Skeletal muscle cell (primary cell): ENCODE results near the gene IRF2BP1.
"Not testable (repeated sequence)": the region's sequence is repeated elsewhere in the genome, so short reads cannot be mapped to it uniquely, and the experiment has no call there.

Source experiments
- DNase-seq: peaks from one replicate; pipeline ENCODE4 v3.0.0-alpha.2; 2010; ENCODE audit warnings: low read depth
- H3K4me3 ChIP-seq: 2 replicates; pipeline ENCODE4 v1.5.1; 2011; ENCODE audit warnings: low read depth, mild to moderate bottlenecking, control low read depth, low read length, moderate library complexity

The IRF2BP1 gene

DNA sequence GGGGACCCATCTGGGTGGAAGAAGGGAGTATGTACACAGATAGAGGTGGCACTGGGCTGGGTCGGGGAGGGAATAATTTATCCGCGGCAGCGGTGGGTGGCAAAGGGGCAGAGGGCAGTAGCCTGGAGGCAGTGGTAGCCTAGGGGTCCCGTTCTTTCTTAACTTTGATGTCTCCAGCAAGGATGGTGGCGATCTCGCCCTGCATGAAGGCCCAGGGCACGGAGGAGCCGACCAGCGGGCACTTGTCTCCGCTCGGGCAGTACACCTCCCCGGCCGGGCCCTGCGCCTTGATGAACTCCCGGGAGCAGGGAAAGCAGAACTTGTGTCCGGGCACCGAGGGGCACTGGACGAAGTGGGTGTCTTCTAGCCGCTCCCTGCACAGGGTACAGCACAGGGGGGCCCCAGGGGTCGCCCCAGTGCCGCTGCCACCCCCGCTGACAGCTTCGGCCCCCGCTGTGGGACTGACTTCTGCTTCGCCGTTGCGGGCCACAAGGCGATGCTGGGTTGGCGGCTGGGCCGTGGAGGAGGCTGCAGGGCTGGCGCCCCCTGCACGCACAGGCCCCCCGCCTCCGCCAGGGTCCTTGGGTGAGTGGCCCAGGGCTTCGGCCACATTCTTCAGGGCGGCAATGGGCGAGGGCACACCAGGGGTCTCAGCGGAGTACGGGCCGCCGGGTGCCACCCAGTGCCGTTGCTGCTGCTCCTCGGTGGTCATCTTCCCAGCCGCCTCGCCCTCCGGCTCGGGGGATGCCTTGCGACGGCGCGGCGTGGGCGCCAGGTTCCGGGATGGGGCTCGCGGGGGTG is 1.9 kb downstream of the IRF2BP1 start:
- DNase-seq, result no peak
- H3K4me3 ChIP-seq, result no peak overlapping the region

GRCh38 chr19:45883586-45883880 is 2.4 kb downstream of the IRF2BP1 start:
- DNase-seq, result no peak
- H3K4me3 ChIP-seq, result no peak overlapping the region

DNA sequence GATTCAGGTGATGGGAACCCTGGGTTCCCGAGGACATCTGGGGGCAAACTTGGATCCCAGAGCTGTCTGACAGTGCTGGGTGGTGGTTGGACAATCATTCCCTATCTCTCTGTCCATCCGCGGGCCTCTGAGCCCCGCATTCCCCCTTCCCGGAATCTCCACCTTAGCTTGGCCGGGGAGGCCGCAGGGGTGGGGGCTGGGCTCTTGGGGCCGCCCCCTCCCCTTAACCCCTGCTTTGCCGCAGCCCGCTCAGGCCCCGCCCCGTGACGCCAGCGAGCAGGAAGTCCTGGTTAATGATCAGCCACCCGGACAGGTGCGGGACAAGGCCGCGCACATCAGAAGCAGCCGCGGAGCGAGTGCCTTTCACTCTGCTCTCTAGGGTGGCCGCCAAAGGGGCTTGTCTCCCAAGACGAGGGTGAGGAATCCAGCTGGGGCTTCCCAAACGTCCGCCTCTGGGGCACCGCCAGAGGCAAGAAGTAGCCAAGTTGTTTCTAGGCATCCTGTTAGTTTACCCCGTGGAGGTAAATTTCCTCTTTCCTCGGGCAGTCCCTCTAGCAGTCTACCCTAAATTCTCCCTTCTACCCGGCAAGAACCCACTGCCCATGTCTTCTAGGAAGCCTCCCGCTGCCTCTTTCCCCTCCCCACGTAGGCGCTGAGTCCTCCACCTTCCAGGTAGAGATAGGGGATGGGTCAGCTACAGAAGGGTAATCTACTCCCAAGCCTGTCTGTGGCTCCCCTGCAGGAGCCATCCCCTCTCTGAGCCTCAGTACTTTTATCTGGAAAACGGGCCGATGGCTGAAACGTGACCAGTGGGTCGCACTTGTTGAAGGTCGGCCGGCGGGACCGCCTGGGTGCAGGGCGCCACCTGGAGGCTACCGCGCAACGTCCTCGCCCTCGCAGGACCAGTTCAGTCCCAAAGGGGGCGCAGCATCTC is 3.0 kb downstream of the IRF2BP1 start:
- H3K4me3 ChIP-seq, result no peak overlapping the region

DNA sequence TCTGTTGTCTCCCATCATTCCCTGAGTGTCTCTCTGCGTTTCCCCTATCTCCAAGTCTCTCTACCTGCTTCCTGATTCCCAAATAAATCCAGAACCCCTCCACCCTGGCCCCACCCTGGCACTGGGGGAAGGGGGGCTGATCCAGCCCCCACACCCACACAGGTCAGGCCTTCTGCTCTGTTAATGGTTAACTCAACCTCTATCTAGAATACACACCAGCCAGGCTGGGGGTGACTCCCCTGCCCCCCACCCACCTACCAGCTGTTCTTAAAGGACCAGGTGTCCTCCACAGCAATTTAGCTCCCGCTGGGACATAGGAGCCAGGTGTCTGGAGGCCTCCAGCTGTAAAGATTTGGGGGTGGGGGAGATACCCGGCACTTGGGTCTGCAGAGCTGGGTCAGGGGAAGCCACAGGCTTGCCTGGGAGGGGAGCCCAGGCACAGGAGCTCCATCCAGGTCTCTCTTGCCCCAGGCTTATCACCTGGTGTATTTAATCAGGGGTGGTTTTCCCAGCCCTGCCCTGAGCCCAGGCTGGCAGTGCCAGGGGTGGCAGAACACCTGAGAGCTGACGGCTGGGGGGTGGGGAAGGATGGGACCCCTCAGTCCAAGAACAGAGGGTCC is 3.9 kb downstream of the IRF2BP1 start:
- H3K4me3 ChIP-seq, result no peak overlapping the region
- no peak for DNase-seq

More for the DNA sequence above, 3.0 kb downstream of the IRF2BP1 start:
- DNase-seq, result peak; percentile 31

DNA sequence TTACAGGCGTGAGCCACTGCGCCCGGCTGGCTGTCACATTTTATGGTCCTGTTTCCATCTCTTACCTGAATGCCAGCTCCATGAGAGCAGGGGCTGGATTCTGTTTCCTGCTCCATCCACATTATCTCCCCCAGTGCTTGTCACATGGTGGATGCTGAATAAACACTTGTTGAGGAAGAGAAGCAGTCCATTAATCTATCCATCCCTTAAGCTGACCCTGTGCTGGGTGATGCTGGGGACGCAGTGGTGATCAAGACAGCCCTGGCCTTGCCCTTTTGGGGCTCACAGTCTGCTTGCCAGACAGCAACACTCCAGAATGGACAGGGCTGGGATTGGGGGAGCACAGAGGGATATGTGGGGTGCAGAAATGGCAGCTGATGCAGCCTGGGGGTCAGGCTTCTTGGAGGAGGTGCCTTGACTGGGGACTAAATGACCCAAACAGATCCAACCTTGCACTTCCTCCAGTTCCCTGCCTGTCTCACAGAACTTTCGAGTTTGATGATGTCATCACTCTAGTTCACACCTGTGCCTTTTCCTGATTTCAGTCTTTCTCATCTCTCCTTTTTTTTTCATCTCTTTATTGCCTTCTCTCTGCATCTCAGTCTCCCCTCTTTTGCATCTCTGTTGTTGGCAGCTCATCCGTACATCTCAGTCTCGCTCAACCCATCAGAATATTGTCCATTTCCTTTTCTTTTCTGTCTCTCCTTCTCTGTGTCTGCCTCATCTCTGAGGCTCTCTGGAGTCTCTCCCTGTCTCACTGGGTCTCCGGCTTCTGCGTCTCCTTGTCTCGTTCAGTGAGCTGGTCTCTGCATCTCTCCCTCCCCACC is 4.6 kb downstream of the IRF2BP1 start:
- H3K4me3 ChIP-seq, result no peak overlapping the region
- DNase-seq, result no peak

DNA sequence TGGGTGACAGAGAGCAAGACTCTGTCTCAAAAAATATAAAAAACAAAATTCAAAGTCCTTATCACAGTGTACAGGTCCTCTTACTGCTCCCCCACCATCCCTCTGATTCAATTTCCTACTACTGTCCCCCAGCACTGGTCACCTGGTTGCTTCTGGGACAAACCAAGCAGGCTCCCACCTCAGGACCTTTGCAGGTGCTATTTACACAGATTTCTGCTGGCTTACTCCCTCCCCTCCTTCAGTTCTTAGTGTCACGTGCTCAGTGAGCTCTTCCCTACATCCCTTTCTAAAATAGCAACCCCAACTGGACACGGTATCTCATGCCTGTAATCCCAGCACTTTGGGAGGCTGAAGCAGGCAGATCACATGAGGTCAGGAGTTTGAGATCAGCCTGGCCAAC is 6.0 kb downstream of the IRF2BP1 start:
- no peak overlapping the region for H3K4me3 ChIP-seq
- DNase-seq, result no peak

GRCh38 chr19:45879055-45879454 is 6.9 kb downstream of the IRF2BP1 start:
- H3K4me3 ChIP-seq, result no peak overlapping the region

DNA sequence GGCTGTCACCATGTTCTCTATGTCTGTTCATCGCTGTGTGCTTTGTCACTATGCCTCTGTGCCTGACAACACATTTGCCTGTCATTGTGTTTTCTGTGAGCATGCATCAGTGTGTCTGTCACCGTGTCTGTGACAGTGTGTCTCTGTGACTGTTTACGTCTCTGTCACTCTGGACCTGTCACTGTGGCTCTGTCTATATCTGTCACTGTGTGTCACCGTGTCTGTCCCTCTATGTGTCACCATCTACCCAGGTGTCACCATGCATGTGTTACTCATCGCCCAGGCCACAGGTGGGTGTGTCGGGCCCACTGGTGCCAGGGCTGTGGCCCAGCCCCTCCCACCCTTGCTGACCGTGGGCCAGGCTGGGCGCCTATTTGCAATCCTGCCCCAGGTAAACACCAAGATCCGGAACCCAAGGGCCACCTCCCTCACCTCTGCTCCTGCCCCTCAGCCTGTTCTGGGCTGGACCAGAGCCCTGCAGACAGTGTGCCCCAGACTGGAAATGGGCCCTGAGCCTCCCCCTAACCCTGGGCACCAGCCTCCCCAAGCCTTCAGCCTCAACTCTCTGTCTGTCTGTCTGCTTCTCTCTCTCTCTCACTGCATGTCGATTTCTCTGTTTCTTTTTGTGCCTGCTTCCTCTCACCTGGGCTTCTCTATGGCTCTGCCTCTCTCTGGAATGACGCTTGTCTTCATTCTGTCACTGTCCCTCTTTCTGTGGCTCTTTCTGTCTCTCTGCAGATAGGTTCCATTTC is 7.7 kb downstream of the IRF2BP1 start:
- no peak overlapping the region for H3K4me3 ChIP-seq
- DNase-seq, result no peak

More at GRCh38 chr19:45879055-45879454, 6.9 kb downstream of the IRF2BP1 start:
- DNase-seq, result no peak

DNA sequence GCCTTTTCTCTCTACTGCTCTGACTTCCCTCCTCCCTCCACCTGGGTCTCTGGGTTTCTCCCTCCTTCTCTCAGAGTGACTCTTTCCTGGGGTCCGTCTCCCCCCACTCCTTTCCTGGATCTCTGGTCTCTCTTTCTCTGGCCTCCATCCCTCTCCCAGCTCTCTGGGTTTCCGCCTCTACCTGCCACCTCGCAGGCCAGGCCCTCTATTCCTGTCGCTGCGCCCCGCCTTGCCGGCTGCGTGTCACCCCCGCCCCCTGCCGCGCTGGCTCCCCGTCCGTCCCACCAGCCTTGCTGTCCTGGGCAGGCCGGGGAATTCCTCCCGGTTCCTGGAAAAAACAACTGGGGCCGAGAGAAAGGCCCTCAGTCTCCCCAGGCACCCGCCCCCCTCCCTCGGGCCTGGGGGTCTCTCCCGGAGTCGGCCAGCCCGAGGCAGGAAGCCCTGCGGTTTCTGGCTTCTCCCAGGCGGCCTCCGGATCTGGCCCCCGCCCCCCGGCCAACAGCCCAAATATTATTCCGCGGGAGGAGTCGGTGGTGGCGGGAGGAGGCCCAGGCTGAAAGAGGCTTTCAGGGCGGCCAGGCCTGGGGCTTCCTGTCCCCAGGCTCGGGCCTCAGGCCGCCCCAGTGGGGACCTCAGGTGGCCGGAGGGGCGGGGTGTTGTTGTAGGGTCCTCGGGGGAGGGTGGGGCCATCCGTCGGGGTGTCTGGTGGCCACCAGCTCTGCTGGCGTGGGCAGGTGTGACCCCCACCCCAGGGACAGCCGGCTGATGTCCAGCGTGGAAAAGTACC is 9.3 kb downstream of the IRF2BP1 start:
- H3K4me3 ChIP-seq, result peak overlapping the region; percentile 11
- DNase-seq, result no peak

- no peak for DNase-seq
- H3K4me3 ChIP-seq, result no peak overlapping the region
These were observed 9.9 kb downstream of the IRF2BP1 start for GRCh38 chr19:45876161-45876410.

GRCh38 chr19:45874620-45874966 is 11.3 kb downstream of the IRF2BP1 start:
- DNase-seq, result no peak

GRCh38 chr19:45873219-45873772 is 12.6 kb downstream of the IRF2BP1 start:
- no peak overlapping the region for H3K4me3 ChIP-seq
- no peak for DNase-seq

More at GRCh38 chr19:45874620-45874966, 11.3 kb downstream of the IRF2BP1 start:
- no peak overlapping the region for H3K4me3 ChIP-seq

DNA sequence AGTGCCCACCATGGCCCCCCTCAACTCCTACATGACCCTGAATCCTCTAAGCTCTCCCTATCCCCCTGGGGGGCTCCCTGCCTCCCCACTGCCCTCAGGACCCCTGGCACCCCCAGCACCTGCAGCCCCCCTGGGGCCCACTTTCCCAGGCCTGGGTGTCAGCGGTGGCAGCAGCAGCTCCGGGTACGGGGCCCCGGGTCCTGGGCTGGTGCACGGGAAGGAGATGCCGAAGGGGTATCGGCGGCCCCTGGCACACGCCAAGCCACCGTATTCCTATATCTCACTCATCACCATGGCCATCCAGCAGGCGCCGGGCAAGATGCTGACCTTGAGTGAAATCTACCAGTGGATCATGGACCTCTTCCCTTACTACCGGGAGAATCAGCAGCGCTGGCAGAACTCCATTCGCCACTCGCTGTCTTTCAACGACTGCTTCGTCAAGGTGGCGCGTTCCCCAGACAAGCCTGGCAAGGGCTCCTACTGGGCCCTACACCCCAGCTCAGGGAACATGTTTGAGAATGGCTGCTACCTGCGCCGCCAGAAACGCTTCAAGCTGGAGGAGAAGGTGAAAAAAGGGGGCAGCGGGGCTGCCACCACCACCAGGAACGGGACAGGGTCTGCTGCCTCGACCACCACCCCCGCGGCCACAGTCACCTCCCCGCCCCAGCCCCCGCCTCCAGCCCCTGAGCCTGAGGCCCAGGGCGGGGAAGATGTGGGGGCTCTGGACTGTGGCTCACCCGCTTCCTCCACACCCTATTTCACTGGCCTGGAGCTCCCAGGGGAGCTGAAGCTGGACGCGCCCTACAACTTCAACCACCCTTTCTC is 13.6 kb downstream of the IRF2BP1 start:
- no peak overlapping the region for H3K4me3 ChIP-seq
- DNase-seq, result no peak

- DNase-seq, result no peak
- no peak overlapping the region for H3K4me3 ChIP-seq
These were observed 15.1 kb downstream of the IRF2BP1 start for GRCh38 chr19:45870798-45871197.

- DNase-seq, H3K4me3 ChIP-seq: not testable (repeated sequence)
These were observed 18.7 kb downstream of the IRF2BP1 start for GRCh38 chr19:45867241-45867640.

DNA sequence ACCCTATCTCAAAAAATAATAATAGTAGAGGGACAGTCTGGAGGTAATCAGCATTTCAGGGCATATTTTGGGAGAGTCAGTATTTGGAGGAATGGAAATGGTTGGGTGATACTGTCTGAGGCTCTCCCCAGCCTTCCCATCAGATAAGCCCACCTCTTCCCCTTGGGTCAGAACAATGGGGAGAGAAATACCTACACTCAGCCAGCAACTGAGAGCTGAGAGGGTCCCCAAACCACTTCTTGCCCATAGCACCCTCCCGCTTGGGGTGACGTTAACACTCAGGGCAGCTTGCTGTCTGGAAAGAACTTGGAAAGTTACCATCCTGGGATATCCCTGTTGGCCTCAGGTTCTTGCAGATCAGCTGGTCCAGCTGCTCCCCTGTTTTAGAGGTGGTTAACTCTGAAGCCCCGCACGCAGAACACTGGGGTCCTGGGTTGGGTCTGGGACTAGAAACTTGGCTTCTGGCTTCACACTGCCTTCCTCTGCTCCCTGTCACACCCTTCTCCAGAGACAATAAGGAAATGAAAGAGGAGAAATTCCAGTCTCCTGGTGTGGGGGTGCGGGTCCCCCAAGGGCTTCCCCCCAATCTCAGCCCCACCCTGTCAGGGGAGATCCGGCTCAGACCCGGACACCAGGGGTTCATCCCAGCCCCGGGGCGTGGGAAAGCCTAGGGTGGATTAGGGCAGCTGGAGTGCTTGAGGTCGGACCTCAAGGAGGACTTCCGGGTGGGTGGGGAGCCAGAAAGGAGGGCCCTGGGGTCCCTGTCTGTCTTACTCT is 19.4 kb downstream of the IRF2BP1 start:
- no peak for DNase-seq
- no peak overlapping the region for H3K4me3 ChIP-seq
